SK-N-SH treated with all-trans-retinoic acid at 6 μM for 48 hours (cell line): ENCODE data around the gene RGS9.

ENCODE experiments used
- ATAC-seq: fragments of 200-7000 bp; cut with Tn5 transposase; 3 replicates; pipeline ENCODE4 v1.9.1; 2020; ENCODE audit warnings: mild to moderate bottlenecking, moderate library complexity
- ARNTL ChIP-seq: fragments of 450-650 bp; formaldehyde crosslinking; IDR thresholded peaks from 2 replicates; pipeline ENCODE4 v1.5.0; 2020; ENCODE audit warnings: low read depth, mild to moderate bottlenecking, moderate library complexity, borderline replicate concordance
- BACH2 ChIP-seq: fragments of 250-450 bp; sonication (Bioruptor Pico); IDR thresholded peaks from 2 replicates; pipeline ENCODE4 v1.9.0; 2021; ENCODE audit warnings: mild to moderate bottlenecking, borderline replicate concordance
- CSRNP3 ChIP-seq: fragments of 250-450 bp; sonication (Bioruptor Pico); IDR thresholded peaks from 2 replicates; pipeline ENCODE4 v1.5.1; 2021; ENCODE audit warnings: mild to moderate bottlenecking, moderate library complexity
- ESRRG ChIP-seq: fragments of 250-450 bp; sonication (Bioruptor Pico); IDR thresholded peaks from 2 replicates; pipeline ENCODE4 v1.6.1; 2021; ENCODE audit warnings: mild to moderate bottlenecking
- GLIS3 ChIP-seq: fragments of 250-450 bp; sonication (Bioruptor Pico); IDR thresholded peaks from 2 replicates; pipeline ENCODE4 v1.5.0; 2020; ENCODE audit warnings: mild to moderate bottlenecking, moderate library complexity
- ISL1 ChIP-seq: fragments of 250-450 bp; sonication (Bioruptor Pico); IDR thresholded peaks from 2 replicates; pipeline ENCODE4 v2.1.2; 2022; ENCODE audit warnings: mild to moderate bottlenecking, moderate library complexity
- OSR1 ChIP-seq: fragments of 250-450 bp; sonication (Bioruptor Pico); IDR thresholded peaks from 2 replicates; pipeline ENCODE4 v1.8.0; 2022; ENCODE audit warnings: moderate library complexity, mild to moderate bottlenecking, inconsistent platforms
- PATZ1 ChIP-seq: fragments of 250-450 bp; sonication (Bioruptor Pico); IDR thresholded peaks from 2 replicates; pipeline ENCODE4 v1.8.0; 2020; ENCODE audit warnings: mild to moderate bottlenecking, moderate library complexity, borderline replicate concordance
- POU6F1 ChIP-seq: fragments of 250-450 bp; sonication (Bioruptor Pico); IDR thresholded peaks from 2 replicates; pipeline ENCODE4 v1.8.0; 2021; ENCODE audit warnings: low read depth, mild to moderate bottlenecking, moderate library complexity, borderline replicate concordance
- PPARA ChIP-seq: fragments of 250-450 bp; sonication (Bioruptor Pico); IDR thresholded peaks from 2 replicates; pipeline ENCODE4 v1.5.0; 2020; ENCODE audit warnings: mild to moderate bottlenecking, borderline replicate concordance
- RARB ChIP-seq: fragments of 250-450 bp; sonication (Bioruptor Pico); IDR thresholded peaks from 2 replicates; pipeline ENCODE4 v1.8.0; 2021; ENCODE audit warnings: mild to moderate bottlenecking, moderate library complexity
- SNAI2 ChIP-seq: fragments of 250-450 bp; sonication (Bioruptor Pico); IDR thresholded peaks from 2 replicates; pipeline ENCODE4 v1.5.0; 2020; ENCODE audit warnings: mild to moderate bottlenecking, moderate library complexity
- TCF4 ChIP-seq: fragments of 250-450 bp; sonication (Bioruptor Pico); IDR thresholded peaks from 2 replicates; pipeline ENCODE4 v1.8.0; 2021; ENCODE audit warnings: mild to moderate bottlenecking, moderate library complexity, borderline replicate concordance
- TOX ChIP-seq: fragments of 250-450 bp; sonication (Bioruptor Pico); IDR thresholded peaks from 2 replicates; pipeline ENCODE4 v1.8.0; 2021; ENCODE audit warnings: mild to moderate bottlenecking, moderate library complexity, borderline replicate concordance
- TSHZ2 ChIP-seq: fragments of 250-450 bp; sonication (Bioruptor Pico); IDR thresholded peaks from 2 replicates; pipeline ENCODE4 v1.5.0; 2020; ENCODE audit warnings: mild to moderate bottlenecking, moderate library complexity
- ZC3H10 ChIP-seq: fragments of 250-450 bp; sonication (Bioruptor Pico); IDR thresholded peaks from 2 replicates; pipeline ENCODE4 v1.5.1; 2021; ENCODE audit warnings: mild to moderate bottlenecking, moderate library complexity
- ZFP3 ChIP-seq: fragments of 250-450 bp; sonication (Bioruptor Pico); IDR thresholded peaks from 2 replicates; pipeline ENCODE4 v1.5.0; 2020; ENCODE audit warnings: mild to moderate bottlenecking, moderate library complexity
- ZFP30 ChIP-seq: fragments of 450-650 bp; formaldehyde crosslinking; IDR thresholded peaks from 2 replicates; pipeline ENCODE4 v1.5.0; 2022; ENCODE audit warnings: mild to moderate bottlenecking, moderate library complexity
- ZNF565 ChIP-seq: fragments of 450-650 bp; formaldehyde crosslinking; conservative IDR thresholded peaks from 2 replicates; pipeline ENCODE4 v1.5.0; 2020; ENCODE audit warnings: low read depth, mild to moderate bottlenecking, moderate library complexity
- ZNF70 ChIP-seq: fragments of 450-650 bp; formaldehyde crosslinking; IDR thresholded peaks from 2 replicates; pipeline ENCODE4 v1.5.0; 2020; ENCODE audit warnings: mild to moderate bottlenecking, moderate library complexity
- ZNF8 ChIP-seq: fragments of 450-650 bp; formaldehyde crosslinking; IDR thresholded peaks from 2 replicates; pipeline ENCODE4 v1.5.0; 2020; ENCODE audit warnings: mild to moderate bottlenecking, moderate library complexity

The RGS9 gene

GRCh38 chr17:65182233-65182632, 45.1 kb downstream of the RGS9 start:
- TF ChIP-seq ZC3H10 (CRISPR knock-in tag) (no peak), ZNF565 (CRISPR knock-in tag) (no peak), ZFP3 (CRISPR knock-in tag) (no peak), SNAI2 (CRISPR knock-in tag) (no peak), TOX (CRISPR knock-in tag) (no peak), ZNF8 (no peak), GLIS3 (CRISPR knock-in tag) (no peak), TCF4 (CRISPR knock-in tag) (no peak), ISL1 (no peak), RARB (CRISPR knock-in tag) (no peak), BACH2 (no peak), PPARA (no peak), CSRNP3 (no peak), ESRRG (CRISPR knock-in tag) (no peak)

GRCh38 chr17:65183736-65184135, 46.6 kb downstream of the RGS9 start:
- peak; percentile 53 for ATAC-seq
- TF ChIP-seq BACH2 (no peak), PPARA (no peak), CSRNP3 (no peak), ZFP3 (CRISPR knock-in tag) (no peak)

More at GRCh38 chr17:65182233-65182632, 45.1 kb downstream of the RGS9 start:
- ATAC-seq: no peak

- no peak for TF ChIP-seq ZFP3 (CRISPR knock-in tag)
- TF ChIP-seq TSHZ2 (CRISPR knock-in tag): no peak
- no peak for TF ChIP-seq ISL1
- TF ChIP-seq ZNF565 (CRISPR knock-in tag): no peak
- TF ChIP-seq BACH2: no peak
- TF ChIP-seq ZFP30 (CRISPR knock-in tag): no peak
- no peak for TF ChIP-seq ZNF8
- TF ChIP-seq PPARA: no peak
- no peak for TF ChIP-seq ARNTL (CRISPR knock-in tag)
- TF ChIP-seq RARB (CRISPR knock-in tag): no peak
- TF ChIP-seq OSR1 (CRISPR knock-in tag): no peak
- no peak for TF ChIP-seq TCF4 (CRISPR knock-in tag)
- TF ChIP-seq ZC3H10 (CRISPR knock-in tag): no peak
- no peak for TF ChIP-seq ESRRG (CRISPR knock-in tag)
- no peak for TF ChIP-seq GLIS3 (CRISPR knock-in tag)
- no peak for ATAC-seq
Observed at GRCh38 chr17:65184235-65184959, 47.2 kb downstream of the RGS9 start.

GRCh38 chr17:65185062-65185461, 47.9 kb downstream of the RGS9 start:
- ATAC-seq: peak; percentile 62
- TF ChIP-seq PATZ1 (CRISPR knock-in tag) (no peak), ESRRG (CRISPR knock-in tag) (no peak), BACH2 (no peak; the same call in 1 of the 2 replicates), ZNF565 (CRISPR knock-in tag) (no peak), ZFP30 (CRISPR knock-in tag) (no peak), ZNF70 (CRISPR knock-in tag) (no peak), TSHZ2 (CRISPR knock-in tag) (peak; percentile 96), ZC3H10 (CRISPR knock-in tag) (peak; percentile 90), POU6F1 (CRISPR knock-in tag) (no peak), ISL1 (peak; percentile 87), ARNTL (CRISPR knock-in tag) (no peak), OSR1 (CRISPR knock-in tag) (no peak), TCF4 (CRISPR knock-in tag) (peak; percentile 97)
